Coronary artery (tissue), 2 donors: Measurements from ENCODE around the gene IGFBP6.
A peak's percentile ranks its signal among the peaks of the same experiment; 100 is the strongest.

Experiments
- DNase-seq: peaks from one replicate; pipeline ENCODE4 v3.0.0-alpha.2; 2017; ENCODE audit warnings: low spot score
- H3K27ac ChIP-seq, 2 donors: fragments of 200-600 bp; sonication (generic); one replicate each; pipeline ENCODE4 v1.5.1; 2016 to 2019
- H3K4me3 ChIP-seq: fragments of 200-600 bp; sonication (generic); 2 replicates; pipeline ENCODE4 v1.5.1; 2016; ENCODE audit warnings: mild to moderate bottlenecking, moderate library complexity
- TF ChIP-seq, protein P1 (sequence below): fragments of 200-600 bp; sonication (generic); IDR thresholded peaks from one replicate; pipeline ENCODE4 v1.5.1; 2019; ENCODE audit warnings: antibody characterized with exemption

The IGFBP6 gene

DNA sequence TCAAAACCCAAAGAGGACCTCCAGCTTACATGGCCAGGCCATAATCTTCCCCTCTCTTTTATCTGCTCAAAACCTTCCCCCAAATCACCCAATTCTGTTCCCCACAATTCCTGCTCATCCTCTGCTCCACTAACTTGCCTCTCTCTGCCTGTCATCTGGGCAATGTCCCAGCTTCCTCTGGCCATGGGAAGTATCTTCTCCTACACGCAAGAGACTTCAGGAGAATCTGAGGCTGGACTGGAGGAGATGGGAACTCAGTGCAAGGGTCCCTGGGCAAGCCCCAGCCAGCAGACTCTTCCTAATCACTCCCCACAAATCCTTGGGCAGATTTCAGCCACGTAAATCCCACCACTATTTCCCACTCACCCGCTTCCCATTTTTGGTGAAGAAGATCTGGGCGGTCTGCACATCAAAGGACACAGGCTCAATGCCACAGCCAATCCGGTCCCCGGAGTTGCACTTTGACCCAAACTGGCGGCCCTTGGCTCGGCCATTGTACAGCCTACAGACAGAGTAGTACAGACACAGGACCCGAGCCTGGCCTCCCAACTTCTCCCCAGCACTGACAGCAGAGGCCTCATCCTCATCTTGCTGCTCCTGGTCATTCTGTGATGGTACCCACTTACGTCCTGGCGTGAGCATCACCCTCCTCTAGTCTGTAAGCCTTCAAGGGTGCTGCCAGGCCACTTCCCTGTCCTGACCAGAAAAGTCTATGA is 23.0 kb upstream of the IGFBP6 start:
- Histone ChIP-seq H3K4me3 (no peak overlapping the region), H3K27ac (peak overlapping the region; percentile 43 to 78)
- no peak for DNase-seq
- TF ChIP-seq, protein P1, sequence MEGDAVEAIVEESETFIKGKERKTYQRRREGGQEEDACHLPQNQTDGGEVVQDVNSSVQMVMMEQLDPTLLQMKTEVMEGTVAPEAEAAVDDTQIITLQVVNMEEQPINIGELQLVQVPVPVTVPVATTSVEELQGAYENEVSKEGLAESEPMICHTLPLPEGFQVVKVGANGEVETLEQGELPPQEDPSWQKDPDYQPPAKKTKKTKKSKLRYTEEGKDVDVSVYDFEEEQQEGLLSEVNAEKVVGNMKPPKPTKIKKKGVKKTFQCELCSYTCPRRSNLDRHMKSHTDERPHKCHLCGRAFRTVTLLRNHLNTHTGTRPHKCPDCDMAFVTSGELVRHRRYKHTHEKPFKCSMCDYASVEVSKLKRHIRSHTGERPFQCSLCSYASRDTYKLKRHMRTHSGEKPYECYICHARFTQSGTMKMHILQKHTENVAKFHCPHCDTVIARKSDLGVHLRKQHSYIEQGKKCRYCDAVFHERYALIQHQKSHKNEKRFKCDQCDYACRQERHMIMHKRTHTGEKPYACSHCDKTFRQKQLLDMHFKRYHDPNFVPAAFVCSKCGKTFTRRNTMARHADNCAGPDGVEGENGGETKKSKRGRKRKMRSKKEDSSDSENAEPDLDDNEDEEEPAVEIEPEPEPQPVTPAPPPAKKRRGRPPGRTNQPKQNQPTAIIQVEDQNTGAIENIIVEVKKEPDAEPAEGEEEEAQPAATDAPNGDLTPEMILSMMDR = no peak

DNA sequence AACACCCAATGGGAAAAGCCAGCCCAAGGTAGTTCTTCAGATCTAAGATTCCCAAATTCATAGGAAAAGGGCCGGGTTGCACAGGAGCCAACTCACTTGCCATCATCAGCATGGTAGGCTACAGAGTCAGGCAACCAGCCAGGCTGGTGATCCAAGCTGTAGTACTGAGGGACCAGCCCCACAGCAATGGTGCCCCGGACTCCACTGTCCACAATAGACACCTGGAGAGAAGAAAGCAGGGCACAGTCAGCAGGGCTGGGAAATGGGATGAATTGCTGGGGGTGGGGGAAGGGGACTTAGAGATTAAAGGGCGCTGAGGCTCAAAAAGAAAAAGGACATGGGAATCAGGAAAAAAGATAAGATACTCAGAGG is 22.5 kb upstream of the IGFBP6 start:
- TF ChIP-seq, protein P1 = no peak
- H3K4me3 ChIP-seq = no peak overlapping the region
- no peak for DNase-seq
- peak overlapping the region; percentile 43 to 78 for H3K27ac ChIP-seq

DNA sequence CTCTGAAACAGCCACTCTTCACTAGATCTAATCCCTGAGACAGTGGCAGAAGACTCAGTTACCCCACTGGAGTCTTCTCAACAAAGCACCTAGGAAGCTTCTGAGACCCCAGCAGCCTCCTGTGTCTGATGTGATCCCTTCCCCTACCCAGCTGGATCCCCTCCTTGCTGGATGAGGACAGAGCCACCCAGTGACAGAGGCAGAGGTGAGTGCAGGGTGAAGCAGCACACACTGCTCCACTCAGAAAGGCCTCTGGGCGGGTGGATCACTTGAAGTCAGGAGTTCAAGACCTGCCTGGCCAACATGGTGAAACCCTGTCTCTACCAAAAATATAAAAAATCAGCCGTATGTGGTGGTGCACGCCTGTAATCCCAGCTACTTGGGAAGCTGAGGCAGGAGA is 21.0 kb upstream of the IGFBP6 start:
- H3K4me3 ChIP-seq = no peak overlapping the region
- peak overlapping the region; percentile 13 to 78 for H3K27ac ChIP-seq
- TF ChIP-seq, protein P1 = no peak
- DNase-seq = no peak

DNA sequence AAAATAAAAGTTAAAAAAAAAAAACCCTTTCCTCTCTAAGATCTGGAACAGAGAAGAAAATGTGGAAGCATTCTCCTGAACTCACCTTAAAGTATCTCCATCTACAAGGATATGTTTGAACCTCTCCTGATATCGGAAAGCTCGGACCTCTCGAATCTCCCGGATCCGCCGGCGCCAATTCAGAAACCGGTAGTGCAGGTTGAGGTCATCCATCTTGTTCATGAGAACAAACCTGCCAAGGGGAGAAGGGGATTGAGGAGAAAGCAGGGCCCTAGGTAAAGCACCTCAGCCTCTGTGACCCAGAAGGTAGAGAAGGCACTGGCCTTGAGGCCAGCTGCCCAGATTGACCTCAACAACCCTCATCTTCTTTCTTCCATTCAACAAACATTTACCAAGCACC is 20.4 kb upstream of the IGFBP6 start:
- TF ChIP-seq, protein P1 = no peak
- Histone ChIP-seq H3K27ac (peak overlapping the region; percentile 13 to 46), H3K4me3 (no peak overlapping the region)
- DNase-seq = no peak

DNA sequence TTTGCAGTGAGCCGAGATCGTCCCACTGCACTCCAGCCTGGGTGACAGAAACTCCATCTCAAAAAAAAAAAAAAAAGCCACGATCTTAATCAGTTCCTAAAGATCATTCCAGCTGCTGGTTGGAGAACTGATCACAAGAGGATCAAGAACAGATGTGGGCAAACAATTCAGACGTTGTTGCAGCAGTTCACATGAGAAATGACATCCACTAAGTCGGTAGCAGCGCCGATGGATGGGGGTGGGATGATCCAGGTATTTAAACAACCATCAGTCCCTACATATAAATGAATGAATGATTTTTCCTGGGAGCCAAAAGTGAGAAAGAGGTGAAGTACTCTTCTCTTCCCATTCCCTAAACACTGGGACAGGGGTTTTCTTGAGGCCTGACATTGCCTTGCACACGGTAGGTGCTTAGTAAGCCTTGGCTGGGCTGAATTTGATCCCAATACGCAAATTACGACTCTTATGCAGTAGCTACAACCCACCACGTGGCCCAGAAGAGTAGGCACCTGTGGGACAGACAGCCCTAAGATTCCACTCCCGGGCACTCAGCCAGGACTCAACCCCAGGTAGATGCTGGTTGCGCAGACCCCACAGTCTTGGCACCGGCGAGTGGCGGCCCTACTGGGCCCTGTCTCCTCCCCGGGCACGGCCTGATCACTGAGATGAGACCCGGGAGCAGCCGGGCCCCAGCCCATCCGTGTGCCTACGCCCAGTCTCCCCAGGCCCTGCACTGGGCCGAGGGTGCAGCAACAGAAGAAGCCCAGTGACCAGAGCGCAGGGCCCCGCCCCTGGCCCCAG is 18.8 kb upstream of the IGFBP6 start:
- no peak for DNase-seq

DNA sequence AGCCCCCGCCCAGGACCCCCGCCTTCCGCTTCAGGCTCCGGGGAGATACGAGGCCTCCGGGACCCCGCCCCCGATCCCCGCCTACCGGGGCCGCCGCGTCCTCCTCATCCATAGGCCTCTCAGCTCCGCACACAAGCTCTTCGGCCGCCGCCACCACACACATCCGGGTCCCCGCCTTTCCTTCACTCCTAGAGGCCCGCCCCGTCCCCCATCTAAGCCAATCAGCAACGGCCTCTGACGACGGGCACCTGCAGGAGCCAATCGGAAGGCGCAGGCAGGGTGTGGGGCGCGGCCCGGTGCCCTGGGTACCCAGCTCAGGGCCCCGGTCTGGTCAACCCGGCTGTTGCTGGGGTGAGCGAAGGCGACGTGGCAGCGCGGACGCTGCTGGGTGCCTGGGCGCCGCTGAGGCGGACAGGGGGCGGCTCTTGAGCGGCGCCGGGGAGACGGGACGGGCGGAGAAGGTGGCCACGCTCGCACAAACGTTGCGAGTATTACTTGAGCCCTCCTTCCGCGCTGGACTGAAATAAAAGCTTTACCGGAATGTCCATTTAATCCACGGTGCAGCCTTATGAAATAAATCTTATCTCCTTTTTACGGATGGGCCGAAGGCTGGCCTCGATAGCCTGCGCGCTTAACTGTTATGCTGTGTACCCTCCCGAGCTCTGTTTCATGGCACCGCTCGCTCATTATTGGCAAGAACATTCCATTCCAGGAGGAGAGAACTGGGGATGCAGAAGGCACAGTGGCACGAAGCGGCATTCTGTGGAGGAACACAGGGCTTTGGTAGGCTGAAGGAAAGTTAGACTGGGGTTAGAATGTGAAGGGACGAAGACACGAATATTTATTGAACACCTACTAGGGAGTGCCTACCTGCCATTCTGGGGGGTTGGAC is 18.0 kb upstream of the IGFBP6 start, which contains the start of gene SPRYD3:
SPRYD3 (minus strand) TSS at position 165 of the 892 bp plus-strand sequence; CDS start at position 108, 57 bp downstream.
- peak within 1 kb of the TSS; percentile 73 to 98 for H3K27ac ChIP-seq
- peak; percentile 99 for DNase-seq
- TF ChIP-seq, protein P1 = no peak
- H3K4me3 ChIP-seq = peak within 1 kb of the TSS; percentile 80

More for the DNA sequence above, 18.8 kb upstream of the IGFBP6 start:
- Histone ChIP-seq H3K27ac (peak overlapping the region; percentile 73 to 98), H3K4me3 (peak overlapping the region; percentile 80)
- TF ChIP-seq, protein P1 = no peak
